Femur (tissue), 1 donor: ENCODE results near the gene PPIA.
"Not testable (repeated sequence)": the region's sequence is repeated elsewhere in the genome, so short reads cannot be mapped to it uniquely, and the experiment has no call there.

Source experiments
- DNase-seq: peaks from one replicate; pipeline ENCODE4 v3.0.0-alpha.2; 2017

Gene PPIA

DNA sequence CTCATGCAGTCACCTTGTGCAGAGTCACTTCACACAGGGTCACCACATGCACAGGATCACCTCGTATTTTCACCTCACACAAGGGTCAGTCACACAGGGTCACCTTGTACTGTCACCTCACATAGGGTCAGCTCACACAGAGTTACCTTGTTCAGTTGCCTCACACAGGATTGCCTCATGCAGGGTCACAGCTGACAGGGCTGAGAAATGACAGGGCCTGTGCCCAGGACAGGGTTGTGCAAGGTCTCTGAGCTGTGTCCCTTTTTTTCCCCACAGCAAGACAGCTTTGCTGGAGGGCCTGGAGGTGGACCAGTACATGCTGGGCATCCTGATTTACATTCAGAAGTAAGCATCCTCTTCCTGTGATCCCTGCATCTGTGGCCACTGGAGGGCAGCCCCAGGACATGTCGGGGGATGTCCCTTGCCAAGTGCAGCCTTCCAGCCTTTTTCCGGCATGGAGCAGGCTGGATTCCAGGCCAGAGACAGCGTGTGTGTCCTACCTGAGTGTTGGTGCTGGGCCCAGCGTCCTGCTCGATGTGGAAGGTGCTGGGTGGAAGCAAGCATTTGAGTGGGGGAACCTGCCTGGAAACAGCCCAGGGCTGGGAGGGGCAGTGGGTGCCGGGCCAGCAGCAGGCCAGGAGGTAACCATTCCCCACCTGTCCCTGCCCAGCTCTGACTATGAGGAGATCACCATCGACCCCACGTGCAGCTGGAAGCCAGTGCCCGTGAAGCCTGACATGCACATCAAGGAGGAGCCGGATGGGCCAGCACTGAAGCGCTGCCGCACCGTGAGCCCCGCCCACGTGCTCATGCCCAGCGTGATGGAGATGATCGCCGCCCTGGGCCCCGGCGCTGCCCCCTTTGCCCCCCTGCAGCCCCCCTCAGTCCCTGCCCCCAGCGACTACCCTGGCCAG lies 31.6 kb upstream of the PPIA start:
- DNase-seq: no peak

GRCh38 chr7:44765579-44766415 lies 30.7 kb upstream of the PPIA start:
- no peak for DNase-seq

GRCh38 chr7:44766416-44766801 lies 30.1 kb upstream of the PPIA start:
- DNase-seq: no peak

GRCh38 chr7:44767134-44767911 lies 29.2 kb upstream of the PPIA start:
- DNase-seq: no peak

DNA sequence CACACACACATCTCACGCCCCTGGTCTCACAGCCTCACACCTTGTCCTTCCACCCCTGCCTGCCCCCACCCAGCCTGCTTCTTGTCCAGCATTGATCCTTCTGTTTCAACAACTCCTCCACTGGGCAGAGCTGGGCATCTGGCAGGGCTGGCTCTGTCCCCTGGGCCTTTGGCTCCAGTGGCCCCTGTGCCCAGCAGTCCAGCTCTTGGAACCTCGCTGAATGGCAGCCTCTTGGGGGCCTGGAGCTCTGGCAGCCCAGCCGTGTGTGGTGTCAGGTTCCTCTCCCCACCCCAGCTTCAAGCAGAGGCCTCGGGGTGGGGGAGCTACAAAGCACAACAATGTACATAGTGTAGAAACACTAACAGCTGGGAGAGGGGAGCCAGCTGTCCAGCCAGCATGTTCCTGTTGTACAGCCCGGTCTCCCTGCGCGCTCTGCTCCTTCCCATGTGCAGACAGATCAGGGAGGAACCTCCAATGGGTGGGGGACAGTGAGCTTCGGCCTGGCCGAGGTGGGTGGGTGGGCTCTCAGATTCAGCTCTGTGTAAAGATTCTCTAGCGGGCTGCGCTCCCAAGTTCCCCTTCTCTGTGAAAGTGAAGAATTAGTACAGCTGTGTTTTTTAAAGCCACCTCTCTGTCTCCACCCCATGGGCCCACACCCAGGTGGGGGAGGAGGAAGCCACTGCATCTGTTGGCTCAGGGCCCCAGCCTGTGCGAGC lies 28.4 kb upstream of the PPIA start:
- DNase-seq: peak; percentile 89

GRCh38 chr7:44768628-44769371 lies 27.7 kb upstream of the PPIA start:
- no peak for DNase-seq

DNA sequence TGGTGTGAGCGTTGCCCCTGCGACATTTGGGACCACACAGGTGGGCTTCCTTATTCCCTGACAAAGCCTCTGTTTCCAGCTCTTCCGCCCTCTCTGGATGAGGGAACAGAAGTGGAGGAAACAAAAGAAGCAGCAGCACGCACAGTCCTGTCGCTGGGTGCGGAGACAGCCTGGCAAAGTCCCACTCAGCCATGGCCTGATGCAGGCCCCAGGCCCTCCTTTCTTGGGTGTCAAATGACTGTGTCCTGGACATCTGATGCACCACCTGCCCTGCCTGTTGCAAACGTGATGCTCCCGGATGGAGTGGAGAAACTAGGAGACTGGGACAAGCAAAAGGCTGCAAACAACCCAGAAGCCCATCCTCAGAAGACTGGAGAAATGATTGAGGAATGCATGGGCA lies 27.1 kb upstream of the PPIA start:
- DNase-seq: no peak

DNA sequence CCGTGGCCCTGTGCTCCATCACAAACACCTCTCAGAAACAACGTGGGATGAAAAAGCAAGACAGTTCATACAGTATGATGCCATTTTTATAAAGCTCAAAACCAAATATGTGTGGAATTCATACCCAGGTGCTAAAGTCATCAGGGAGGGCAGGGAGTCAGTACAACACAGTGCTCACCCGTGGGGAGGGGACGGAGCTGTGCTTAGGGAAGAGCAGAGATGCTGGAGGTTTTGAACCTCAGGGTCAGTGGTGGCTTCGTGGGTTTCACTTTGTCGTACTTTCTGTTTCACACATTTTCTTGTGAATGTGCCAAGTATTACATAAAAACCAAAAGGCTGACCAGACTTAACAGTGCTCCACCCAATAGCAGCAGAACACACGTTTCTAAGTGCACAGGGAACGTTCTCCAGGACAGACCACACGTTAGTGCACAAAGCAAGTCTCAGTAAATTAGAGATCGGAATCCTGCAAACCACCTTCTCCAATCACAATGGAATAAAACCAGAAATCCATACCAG lies 26.6 kb upstream of the PPIA start:
- DNase-seq: no peak

- DNase-seq: no peak
Measured at GRCh38 chr7:44771358-44771757, 25.1 kb upstream of the PPIA start.

DNA sequence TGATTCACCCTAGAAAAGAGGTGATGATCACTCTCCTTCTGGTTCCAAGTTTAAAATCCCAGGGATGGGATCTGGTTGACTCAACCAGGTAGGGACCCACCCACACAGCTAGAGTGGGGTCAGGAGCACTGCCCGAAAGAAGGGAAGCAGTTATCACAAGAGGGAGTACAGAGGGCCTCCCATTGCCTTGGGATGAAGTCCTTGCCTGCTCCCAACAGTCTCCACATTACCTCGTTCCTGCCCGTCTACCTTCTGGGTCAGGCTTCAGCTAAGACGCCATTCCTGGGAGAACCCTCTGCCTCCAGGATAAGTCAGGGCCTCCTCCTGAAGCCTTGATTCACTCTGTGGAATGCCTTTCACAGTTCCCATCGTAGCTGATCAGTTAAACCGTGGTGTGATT lies 24.0 kb upstream of the PPIA start:
- no peak for DNase-seq

DNA sequence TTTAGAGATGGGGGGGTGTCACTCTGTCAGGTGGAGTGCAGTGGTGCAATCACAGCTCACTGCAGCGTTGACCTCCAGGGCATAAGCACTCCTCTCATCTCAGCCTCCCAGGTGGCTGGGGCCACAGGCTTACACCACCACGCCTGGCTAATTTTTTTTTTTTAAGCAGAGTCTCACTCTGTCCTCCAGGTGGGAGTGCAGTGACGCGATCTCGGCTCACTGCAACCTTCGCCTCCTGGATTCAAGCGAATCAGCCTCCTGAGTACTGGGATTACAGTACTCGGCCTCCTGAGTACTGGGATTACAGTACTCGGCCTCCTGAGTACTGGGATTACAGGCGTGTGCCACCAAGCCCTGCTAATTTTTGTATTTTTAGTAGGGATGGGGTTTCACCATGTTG lies 23.6 kb upstream of the PPIA start:
- DNase-seq: no peak

DNA sequence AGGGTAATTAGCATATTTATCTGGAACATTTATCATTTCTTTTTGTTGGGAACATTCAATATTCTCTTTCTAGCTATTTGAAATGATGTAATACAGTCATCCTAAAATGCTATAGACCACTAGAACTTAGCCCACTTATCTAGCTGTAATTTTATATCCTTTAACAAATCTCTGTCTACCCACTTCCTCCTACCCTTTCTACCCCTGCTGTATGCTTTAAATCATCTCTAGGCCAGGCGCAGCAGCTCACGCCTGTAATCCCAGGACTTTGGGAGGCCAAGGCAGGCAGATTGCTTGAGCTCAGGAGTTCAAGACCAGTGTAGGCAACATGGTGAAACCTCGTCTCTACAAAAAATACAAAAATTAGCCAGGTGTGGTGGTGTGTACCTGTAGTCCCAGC lies 22.0 kb upstream of the PPIA start:
- DNase-seq: not testable (repeated sequence)

- DNase-seq: no peak
Measured at GRCh38 chr7:44775383-44776107, 20.9 kb upstream of the PPIA start.

DNA sequence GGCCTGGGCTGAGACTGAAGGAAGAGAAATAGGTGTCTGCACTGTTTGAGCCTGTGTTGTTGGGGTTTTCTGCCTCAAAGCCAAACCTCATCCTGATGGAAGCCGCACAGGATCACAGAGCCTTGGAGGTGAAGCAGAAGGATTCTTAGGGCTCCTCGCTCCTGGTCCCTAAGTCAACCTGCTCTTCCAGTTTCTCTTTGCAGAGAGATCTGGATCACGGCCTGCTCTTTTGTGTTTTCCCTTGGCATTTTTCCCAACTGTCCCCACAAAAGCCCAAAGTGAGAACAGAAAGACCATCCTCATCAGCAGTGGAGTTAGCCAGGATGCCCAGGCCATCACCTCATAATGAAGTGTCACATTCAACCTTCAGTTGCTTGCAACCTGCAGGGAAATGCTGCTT lies 20.3 kb upstream of the PPIA start:
- DNase-seq: no peak

DNA sequence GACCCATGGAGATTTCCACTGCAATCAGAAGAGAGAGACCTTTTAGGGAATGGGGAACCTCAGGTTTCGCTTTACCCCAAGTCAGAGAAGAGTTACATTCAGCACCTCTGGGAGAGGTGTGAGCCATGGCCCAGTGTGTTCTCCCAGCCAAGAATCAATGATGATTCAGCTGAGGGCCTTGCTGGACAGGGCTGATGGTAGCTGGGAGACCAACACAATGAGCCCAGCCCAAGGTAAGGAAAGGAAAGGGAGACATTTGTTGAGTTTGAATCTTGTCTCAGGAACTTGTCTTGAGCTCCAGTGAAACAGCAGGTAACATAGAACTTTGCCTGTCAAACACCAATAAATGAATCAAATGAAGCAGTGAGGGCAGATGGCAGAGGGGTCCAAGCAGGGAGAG lies 14.0 kb upstream of the PPIA start:
- DNase-seq: no peak

DNA sequence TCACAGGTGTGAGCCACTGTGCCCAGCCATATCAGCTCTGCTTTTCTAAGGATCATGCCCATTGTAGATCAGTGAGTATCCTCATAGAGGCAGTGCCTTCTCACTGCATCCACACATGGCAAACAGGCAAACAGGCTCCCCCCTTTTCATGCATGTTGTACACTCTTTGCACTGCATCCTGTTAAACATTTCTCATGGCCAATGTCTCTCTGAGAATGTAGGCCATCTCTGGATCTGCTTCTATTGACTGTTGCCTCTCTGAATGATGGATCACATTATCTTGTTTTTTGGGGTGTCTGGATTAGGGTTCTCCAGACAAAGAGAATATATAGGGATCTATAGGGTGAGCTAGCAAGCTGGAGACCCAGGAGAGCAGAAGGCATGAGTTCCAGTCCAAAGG lies 13.1 kb upstream of the PPIA start:
- no peak for DNase-seq

DNA sequence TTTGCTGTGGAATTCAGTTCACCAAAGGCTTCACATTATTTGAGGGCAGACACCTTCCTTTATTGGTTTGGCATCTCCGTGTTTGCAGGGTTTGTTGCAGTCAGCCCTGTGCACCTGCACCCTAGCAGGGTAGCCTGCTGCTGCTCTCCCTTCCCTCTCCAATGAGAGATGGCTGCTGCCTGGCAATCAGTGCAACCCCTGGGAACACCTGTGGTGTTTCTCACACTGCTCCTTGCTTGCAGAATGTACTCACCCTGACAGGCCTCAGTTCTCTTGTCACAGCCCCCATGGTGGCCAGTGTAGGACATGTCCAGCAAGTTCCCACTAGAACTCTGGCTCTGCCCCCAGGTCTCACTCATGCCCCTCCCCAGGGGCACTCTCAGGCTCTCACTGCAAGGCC lies 12.1 kb upstream of the PPIA start:
- DNase-seq: no peak

DNA sequence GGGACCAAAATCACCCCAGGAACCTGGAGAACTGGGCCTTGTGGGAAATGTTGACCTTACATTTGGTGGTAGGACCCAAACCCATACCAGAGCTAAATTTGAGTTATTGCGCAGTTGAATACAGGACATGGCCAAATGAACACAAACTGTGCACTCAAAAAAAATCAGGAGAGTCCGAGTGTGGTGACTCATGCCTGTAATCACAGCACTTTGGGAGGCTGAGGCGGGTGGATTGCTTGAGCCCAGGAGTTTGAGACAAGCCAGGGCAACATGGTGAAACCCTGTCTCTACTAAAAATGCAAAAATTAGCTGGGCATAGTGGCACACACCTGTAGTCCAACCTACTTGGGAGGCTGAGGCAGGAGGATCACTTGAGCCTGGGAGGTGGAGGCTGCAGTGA lies 11.3 kb upstream of the PPIA start:
- DNase-seq: not testable (repeated sequence)

GRCh38 chr7:44787041-44787440 lies 9.4 kb upstream of the PPIA start:
- DNase-seq: no peak

GRCh38 chr7:44787762-44788161 lies 8.7 kb upstream of the PPIA start:
- DNase-seq: no peak

DNA sequence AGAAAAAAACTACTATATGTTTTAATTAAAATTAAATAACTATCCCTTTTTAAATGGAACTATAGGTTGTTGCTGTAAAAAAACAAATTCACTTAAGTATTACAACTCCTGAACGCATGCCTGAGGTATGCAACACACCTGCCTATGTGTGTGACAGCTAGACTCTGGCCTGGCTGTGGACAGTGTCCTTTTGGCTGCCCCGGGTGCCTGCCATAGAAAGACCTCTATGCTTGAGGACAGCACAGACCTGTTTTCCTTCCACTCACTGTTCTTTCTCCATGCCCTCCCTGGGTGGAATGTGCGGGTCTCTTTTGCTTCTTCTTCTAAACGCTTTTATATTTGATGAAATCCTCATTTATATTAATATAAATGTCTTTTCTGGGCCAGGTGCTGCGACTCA lies 6.5 kb upstream of the PPIA start:
- no peak for DNase-seq
